Mesothelial cell of epicardium (in vitro differentiated cells): ENCODE data around the gene GALK1. TPM values are rescaled to one million over a fixed set of nuclear protein-coding genes. Genes with fewer than 3 reads are reported as not detected.
A peak's percentile ranks its signal among the peaks of the same experiment; 100 is the strongest.

ENCODE experiments used
- DNase-seq, 2 experiments: peaks; one replicate each; pipeline ENCODE4 v3.0.0; 2021; ENCODE audit warnings: low spot score in 2 of 2; ENCODE audit not compliant: unreplicated experiment in 2 of 2
- H3K27ac Mint-ChIP-seq: 2 replicates; pipeline ENCODE4 v1.8.0; 2021; ENCODE audit warnings: mixed read lengths
- H3K27me3 Mint-ChIP-seq: 2 replicates; pipeline ENCODE4 v1.8.0; 2021; ENCODE audit warnings: low read depth, mixed read lengths
- H3K36me3 Mint-ChIP-seq: 2 replicates; pipeline ENCODE4 v1.8.0; 2021; ENCODE audit warnings: mixed read lengths
- H3K4me1 Mint-ChIP-seq: 2 replicates; pipeline ENCODE4 v1.8.0; 2021; ENCODE audit warnings: mixed read lengths
- H3K4me3 Mint-ChIP-seq: 2 replicates; pipeline ENCODE4 v1.8.0; 2021; ENCODE audit warnings: mild to moderate bottlenecking, moderate library complexity, mixed read lengths
- H3K9me3 Mint-ChIP-seq: 2 replicates; pipeline ENCODE4 v1.8.0; 2021; ENCODE audit warnings: mixed read lengths
- total RNA-seq: library from RNA; stranded (reverse); gene quantifications from 3 replicates; pipeline ENCODE4 v1.2.1, GENCODE V29; 2021
- TF ChIP-seq, protein P1 (sequence below): fragments of 200-600 bp; sonication (generic); IDR thresholded peaks from one replicate; pipeline ENCODE4 v1.5.0; 2021; ENCODE audit warnings: antibody characterized with exemption; ENCODE audit not compliant: unreplicated experiment

Gene GALK1
- total RNA-seq, 1 donor from 2014 or later, result 32.1 TPM

DNA sequence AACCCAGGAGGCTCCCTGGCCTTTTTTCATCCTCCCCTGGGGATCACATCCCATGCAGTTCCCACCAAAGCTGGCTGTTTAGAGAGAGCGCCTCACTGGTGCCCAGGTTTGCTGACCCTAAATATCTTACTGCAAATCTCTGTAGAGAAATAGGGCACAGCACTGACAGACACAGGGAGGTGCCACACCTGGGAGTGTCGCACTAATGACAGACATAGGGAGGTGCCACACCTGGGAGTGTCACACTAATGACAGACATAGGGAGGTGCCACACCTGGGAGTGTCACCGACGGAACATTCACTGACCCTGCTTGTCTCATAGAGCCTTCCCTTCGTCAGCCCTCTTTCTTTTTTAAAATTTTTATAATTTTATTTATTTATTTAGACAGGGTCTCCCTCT lies 45.2 kb upstream of the GALK1 start:
- TF ChIP-seq, protein P1, sequence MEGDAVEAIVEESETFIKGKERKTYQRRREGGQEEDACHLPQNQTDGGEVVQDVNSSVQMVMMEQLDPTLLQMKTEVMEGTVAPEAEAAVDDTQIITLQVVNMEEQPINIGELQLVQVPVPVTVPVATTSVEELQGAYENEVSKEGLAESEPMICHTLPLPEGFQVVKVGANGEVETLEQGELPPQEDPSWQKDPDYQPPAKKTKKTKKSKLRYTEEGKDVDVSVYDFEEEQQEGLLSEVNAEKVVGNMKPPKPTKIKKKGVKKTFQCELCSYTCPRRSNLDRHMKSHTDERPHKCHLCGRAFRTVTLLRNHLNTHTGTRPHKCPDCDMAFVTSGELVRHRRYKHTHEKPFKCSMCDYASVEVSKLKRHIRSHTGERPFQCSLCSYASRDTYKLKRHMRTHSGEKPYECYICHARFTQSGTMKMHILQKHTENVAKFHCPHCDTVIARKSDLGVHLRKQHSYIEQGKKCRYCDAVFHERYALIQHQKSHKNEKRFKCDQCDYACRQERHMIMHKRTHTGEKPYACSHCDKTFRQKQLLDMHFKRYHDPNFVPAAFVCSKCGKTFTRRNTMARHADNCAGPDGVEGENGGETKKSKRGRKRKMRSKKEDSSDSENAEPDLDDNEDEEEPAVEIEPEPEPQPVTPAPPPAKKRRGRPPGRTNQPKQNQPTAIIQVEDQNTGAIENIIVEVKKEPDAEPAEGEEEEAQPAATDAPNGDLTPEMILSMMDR, result no peak
- no peak for DNase-seq
- peaks cover 7% of the 10 kb centered on the region for H3K36me3 Mint-ChIP-seq
- no peaks in the 10 kb centered on the region for H3K9me3 Mint-ChIP-seq
- H3K27ac Mint-ChIP-seq, result no peak overlapping the region
- peaks cover 6% of the 10 kb centered on the region for H3K4me1 Mint-ChIP-seq
- no peak overlapping the region for H3K4me3 Mint-ChIP-seq
- no peaks in the 10 kb centered on the region for H3K27me3 Mint-ChIP-seq

DNA sequence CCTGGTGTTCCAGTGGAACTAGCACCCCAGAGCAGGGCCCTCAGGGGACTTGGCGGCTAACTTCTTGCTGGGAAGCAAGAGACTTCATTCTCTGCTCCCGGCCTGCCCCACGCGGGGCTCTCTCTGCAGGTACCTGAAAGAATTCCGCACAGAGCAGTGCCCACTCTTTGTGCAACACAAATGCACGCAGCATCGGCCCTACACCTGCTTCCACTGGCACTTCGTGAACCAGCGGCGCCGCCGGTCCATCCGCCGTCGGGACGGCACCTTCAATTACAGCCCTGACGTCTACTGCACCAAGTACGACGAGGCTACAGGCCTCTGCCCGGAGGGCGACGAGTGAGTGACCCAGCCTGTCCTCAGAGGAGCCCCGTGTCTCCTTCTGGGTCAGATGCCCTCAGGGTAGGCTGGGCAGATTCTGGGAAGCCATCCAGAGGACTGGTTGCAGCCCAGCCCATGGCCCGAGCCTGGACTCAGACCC lies 44.7 kb upstream of the GALK1 start:
- H3K27me3 Mint-ChIP-seq, result no peaks in the 10 kb centered on the region
- no peak overlapping the region for H3K4me3 Mint-ChIP-seq
- peaks cover 6% of the 10 kb centered on the region for H3K4me1 Mint-ChIP-seq
- H3K36me3 Mint-ChIP-seq, result peaks cover 7% of the 10 kb centered on the region
- H3K9me3 Mint-ChIP-seq, result no peaks in the 10 kb centered on the region
- TF ChIP-seq, protein P1, result no peak
- DNase-seq, result no peak
- H3K27ac Mint-ChIP-seq, result no peak overlapping the region

DNA sequence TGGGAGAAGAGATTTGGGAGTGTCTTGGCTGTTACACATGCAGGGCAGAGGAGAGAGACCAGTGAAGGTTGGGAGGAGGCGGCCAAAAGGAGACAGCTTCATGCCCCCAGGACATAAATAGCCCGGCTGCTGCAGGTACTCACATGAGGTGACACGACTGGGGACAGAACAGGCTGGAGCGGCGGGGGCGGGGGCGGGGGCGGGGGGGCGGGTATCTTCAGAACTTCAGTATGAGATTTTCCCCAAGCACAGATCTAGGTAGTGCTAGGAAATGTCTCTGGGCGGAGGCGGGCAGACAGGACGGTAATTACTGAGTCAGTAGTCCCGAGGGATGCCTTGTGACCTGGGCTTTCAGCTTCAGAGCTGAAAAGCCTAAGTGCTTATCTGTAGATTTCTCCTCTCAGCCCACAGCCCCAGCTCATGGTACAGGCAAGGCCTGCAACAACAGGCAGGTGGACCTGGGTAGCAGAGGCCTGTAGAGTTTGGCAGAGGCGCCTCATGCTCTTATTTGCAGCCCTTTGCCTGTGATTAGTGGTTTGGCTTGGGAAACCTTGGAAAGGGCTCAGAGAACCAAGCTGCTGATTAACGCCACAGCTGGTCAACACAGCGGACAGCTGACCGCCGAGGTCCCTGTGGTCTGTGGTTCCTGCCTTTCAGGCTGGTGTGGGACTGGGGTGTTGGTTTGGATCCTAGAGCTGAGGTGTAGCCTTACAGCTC lies 44.1 kb upstream of the GALK1 start:
- H3K36me3 Mint-ChIP-seq, result peaks cover 4% of the 10 kb centered on the region
- DNase-seq, result no peak
- TF ChIP-seq, protein P1, result no peak
- H3K4me1 Mint-ChIP-seq, result peaks cover 6% of the 10 kb centered on the region
- H3K9me3 Mint-ChIP-seq, result no peaks in the 10 kb centered on the region
- peak overlapping the region; percentile 87 for H3K27ac Mint-ChIP-seq
- no peak overlapping the region for H3K4me3 Mint-ChIP-seq
- H3K27me3 Mint-ChIP-seq, result no peaks in the 10 kb centered on the region

DNA sequence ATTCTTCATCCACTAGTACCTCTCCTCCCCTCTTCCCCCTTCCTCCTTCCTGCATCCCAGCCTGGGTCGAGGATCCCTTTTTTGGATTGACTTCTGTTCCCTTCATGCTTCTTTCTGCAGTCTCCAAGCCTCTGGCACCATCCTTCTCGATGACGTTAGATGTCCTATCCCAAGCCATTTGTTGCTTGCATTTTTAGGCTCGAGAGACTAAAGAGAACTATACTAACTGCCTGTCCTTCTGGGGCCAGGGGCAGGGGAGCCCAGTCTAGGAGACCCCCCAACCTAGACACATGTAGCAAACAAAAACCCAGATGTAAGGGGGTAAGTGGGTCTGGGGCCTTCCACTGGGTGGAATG lies 43.5 kb upstream of the GALK1 start:
- Mint-ChIP-seq H3K4me1 (peaks cover 6% of the 10 kb centered on the region), H3K4me3 (no peak overlapping the region), H3K27me3 (no peaks in the 10 kb centered on the region), H3K9me3 (no peaks in the 10 kb centered on the region), H3K36me3 (peaks cover 4% of the 10 kb centered on the region), H3K27ac (peak overlapping the region; percentile 87)
- TF ChIP-seq, protein P1, result no peak
- DNase-seq, result no peak

DNA sequence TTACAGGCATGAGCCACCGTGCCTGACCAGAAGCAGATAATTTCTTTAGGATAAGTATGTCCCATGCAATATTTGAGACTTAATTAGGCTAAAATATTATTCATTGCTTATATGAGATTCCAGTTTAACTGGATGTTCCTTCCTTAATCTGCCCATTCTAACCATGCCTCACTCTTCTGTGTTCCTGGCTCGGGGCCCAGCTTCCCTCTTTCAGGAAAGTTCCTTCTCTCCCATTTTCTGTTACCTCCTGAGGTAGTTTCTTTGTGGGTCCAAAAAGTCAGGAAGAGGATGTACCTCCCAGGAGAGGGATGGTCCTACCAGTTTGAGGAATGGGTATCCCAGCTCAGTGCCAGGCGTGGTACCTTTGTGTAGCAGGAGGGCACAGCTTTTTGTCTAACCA lies 42.9 kb upstream of the GALK1 start:
- DNase-seq, result no peak
- no peak overlapping the region for H3K27ac Mint-ChIP-seq
- H3K9me3 Mint-ChIP-seq, result no peaks in the 10 kb centered on the region
- H3K4me3 Mint-ChIP-seq, result no peak overlapping the region
- TF ChIP-seq, protein P1, result no peak
- peaks cover 6% of the 10 kb centered on the region for H3K4me1 Mint-ChIP-seq
- H3K27me3 Mint-ChIP-seq, result no peaks in the 10 kb centered on the region
- peaks cover 4% of the 10 kb centered on the region for H3K36me3 Mint-ChIP-seq
